H1 (cell line): Measurements from ENCODE around the gene PTPN13. TPM values are rescaled to one million over a fixed set of nuclear protein-coding genes. Genes with fewer than 3 reads are reported as not detected.

ENCODE experiments used
- CTCF ChIA-PET: fragments of 300-600 bp; sonication (Branson Sonifier 250); formaldehyde crosslinking; loops from one replicate; lab custom pipeline; 2021; ENCODE audit not compliant: partially characterized antibody; lab: Charles Lee
- POLR2A ChIA-PET: fragments of 300-600 bp; sonication (Branson Sonifier 250); formaldehyde crosslinking; loops from one replicate; lab custom pipeline; 2021; ENCODE audit warnings: inconsistent platforms; ENCODE audit not compliant: partially characterized antibody; lab: Charles Lee
- DNase-seq, 2 experiments: peaks; one replicate each; pipeline versions ENCODE4 v3.0.0 to v3.0.0-alpha.2; 2010 to 2022; ENCODE audit warnings: low spot score in 2 of 2, low read depth in 1 of 2, mixed read lengths in 1 of 2
- FAIRE-seq: peaks from 2 replicates; lab custom pipeline; 2011; peaks lifted over from hg19 to GRCh38; lab: Jason Lieb, UNC
- H2AFZ ChIP-seq: 2 replicates; pipeline ENCODE4 v1.8.1; 2012; ENCODE audit warnings: low read length, inconsistent platforms
- H2AK5ac ChIP-seq: 2 replicates; pipeline ENCODE4 v1.6.1; 2013; ENCODE audit warnings: low read depth, low read length
- H2BK120ac ChIP-seq: replicated peaks from 2 replicates; pipeline ENCODE3; 2013; ENCODE audit warnings: low read depth, low read length, inconsistent platforms
- H2BK12ac ChIP-seq: 2 replicates; pipeline ENCODE4 v1.6.1; 2013; ENCODE audit warnings: low read depth, low read length
- H2BK15ac ChIP-seq: 2 replicates; pipeline ENCODE4 v1.6.1; 2013; ENCODE audit warnings: low read length
- H2BK20ac ChIP-seq: 2 replicates; pipeline ENCODE4 v1.6.1; 2013; ENCODE audit warnings: low read length
- H2BK5ac ChIP-seq: 2 replicates; pipeline ENCODE4 v1.6.1; 2013; ENCODE audit warnings: low read depth, low read length
- H3K14ac ChIP-seq: 2 replicates; pipeline ENCODE4 v1.6.1; 2013; ENCODE audit warnings: inconsistent platforms; ENCODE audit not compliant: insufficient read length
- H3K18ac ChIP-seq: 2 replicates; pipeline ENCODE4 v1.6.1; 2013; ENCODE audit warnings: low read length; ENCODE audit errors: extremely low read depth
- H3K23ac ChIP-seq: 2 replicates; pipeline ENCODE4 v1.6.1; 2013; ENCODE audit warnings: inconsistent platforms; ENCODE audit not compliant: insufficient read length
- H3K23me2 ChIP-seq: 2 replicates; pipeline ENCODE4 v1.6.1; 2013; ENCODE audit warnings: low read depth, low read length
- H3K27ac ChIP-seq: 2 replicates; pipeline ENCODE4 v1.6.1; 2011; ENCODE audit warnings: low read depth, low read length, inconsistent platforms
- H3K27me3 ChIP-seq, 4 experiments: replicated peaks in 1 of 4; 1 replicate in 1 of 4; 2 replicates in 3 of 4; pipeline versions ENCODE4 v1.6.1 to v1.8.1; 2011 to 2013; ENCODE audit warnings: low read length in 3 of 4, mild to moderate bottlenecking in 3 of 4, inconsistent platforms in 2 of 4, mixed read lengths in 2 of 4, moderate library complexity in 1 of 4; ENCODE audit not compliant: control insufficient read depth in 3 of 4, insufficient read depth in 3 of 4; ENCODE audit errors: extremely low read depth in 1 of 4
- H3K36me3 ChIP-seq, 4 experiments: 2 replicates each; pipeline versions ENCODE4 v1.6.1 to v1.8.1; 2011 to 2013; ENCODE audit warnings: mild to moderate bottlenecking in 4 of 4, low read length in 3 of 4, moderate library complexity in 2 of 4, control low read depth in 1 of 4, inconsistent platforms in 1 of 4; ENCODE audit not compliant: insufficient read depth in 4 of 4, control insufficient read depth in 2 of 4
- H3K4ac ChIP-seq: replicated peaks from 2 replicates; pipeline ENCODE3; 2013; ENCODE audit warnings: low read length, low read depth, mixed read lengths, inconsistent platforms; ENCODE audit not compliant: insufficient read length
- H3K4me1 ChIP-seq, 4 experiments: replicated peaks in 1 of 4; 1 replicate in 1 of 4; 2 replicates in 3 of 4; pipeline versions ENCODE4 v1.6.1 to v1.8.1; 2011 to 2013; ENCODE audit warnings: low read length in 3 of 4, inconsistent platforms in 2 of 4, mixed read lengths in 1 of 4; ENCODE audit not compliant: insufficient read depth in 4 of 4, control insufficient read depth in 3 of 4
- H3K4me2 ChIP-seq, 2 experiments: 2 replicates each; pipeline versions ENCODE4 v1.6.1 to v1.8.1; 2011 to 2013; ENCODE audit warnings: low read depth in 2 of 2, low read length in 2 of 2, control low read depth in 1 of 2, inconsistent platforms in 1 of 2, mild to moderate bottlenecking in 1 of 2; ENCODE audit not compliant: insufficient read depth in 1 of 2
- H3K4me3 ChIP-seq, 4 experiments: fragments of 200-600, 300-600 bp in 1 of 4; sonication (generic), shearing (Covaris generic), sonication (Bioruptor Twin) in 1 of 4; 2 replicates each; pipeline versions ENCODE4 v1.5.1 to v1.8.1; 2011 to 2016; ENCODE audit warnings: low read length in 4 of 4, low read depth in 3 of 4, control low read depth in 2 of 4, inconsistent platforms in 2 of 4, mild to moderate bottlenecking in 2 of 4, mixed read lengths in 1 of 4, moderate library complexity in 1 of 4; ENCODE audit not compliant: insufficient read depth in 2 of 4; ENCODE audit errors: extremely low read depth in 1 of 4
- H3K56ac ChIP-seq: replicated peaks from 2 replicates; pipeline ENCODE3; 2013; ENCODE audit warnings: low read depth, mild to moderate bottlenecking, mixed read lengths, low read length, inconsistent platforms; ENCODE audit not compliant: insufficient read length
- H3K79me1 ChIP-seq: 2 replicates; pipeline ENCODE4 v1.6.1; 2013; ENCODE audit warnings: low read depth, low read length, control low read depth
- H3K79me2 ChIP-seq, 2 experiments: 2 replicates each; pipeline versions ENCODE4 v1.6.1 to v1.8.1; 2012 to 2013; ENCODE audit warnings: low read length in 2 of 2, mild to moderate bottlenecking in 2 of 2, inconsistent platforms in 1 of 2; ENCODE audit not compliant: insufficient read depth in 2 of 2, control insufficient read depth in 1 of 2
- H3K9ac ChIP-seq, 4 experiments: replicated peaks in 1 of 4; 1 replicate in 1 of 4; 2 replicates in 3 of 4; pipeline versions ENCODE4 v1.6.1 to v1.8.1; 2011 to 2013; ENCODE audit warnings: low read depth in 3 of 4, low read length in 3 of 4, control low read depth in 2 of 4, mild to moderate bottlenecking in 2 of 4, moderate library complexity in 2 of 4, inconsistent platforms in 1 of 4; ENCODE audit errors: extremely low read depth in 1 of 4
- H3K9me3 ChIP-seq, 2 experiments: 2 replicates each; pipeline versions ENCODE4 v1.6.1 to v1.8.1; 2012 to 2013; ENCODE audit warnings: mild to moderate bottlenecking in 2 of 2, moderate library complexity in 2 of 2, control low read depth in 1 of 2, inconsistent platforms in 1 of 2, low read depth in 1 of 2, low read length in 1 of 2, mixed read lengths in 1 of 2; ENCODE audit not compliant: insufficient read depth in 2 of 2
- H4K20me1 ChIP-seq, 2 experiments: replicated peaks in 1 of 2; 2 replicates each; pipeline versions ENCODE3 to v1.8.1; 2011 to 2013; ENCODE audit warnings: inconsistent platforms in 2 of 2, low read length in 2 of 2, mild to moderate bottlenecking in 1 of 2; ENCODE audit not compliant: insufficient read depth in 2 of 2, control insufficient read depth in 1 of 2
- H4K5ac ChIP-seq: 2 replicates; pipeline ENCODE4 v1.6.1; 2013; ENCODE audit warnings: low read length, low read depth, mixed read lengths, inconsistent platforms; ENCODE audit not compliant: insufficient read length
- H4K8ac ChIP-seq: 2 replicates; pipeline ENCODE4 v1.8.0; 2013; ENCODE audit warnings: mild to moderate bottlenecking, moderate library complexity, low read length, inconsistent platforms; ENCODE audit not compliant: insufficient read depth; ENCODE audit errors: extremely low read depth
- H4K91ac ChIP-seq: replicated peaks from 2 replicates; pipeline ENCODE3; 2013; ENCODE audit warnings: low read length, mixed read lengths, inconsistent platforms; ENCODE audit not compliant: insufficient read length
- CEBPB ChIP-seq: IDR thresholded peaks from 2 replicates; pipeline ENCODE4 v1.6.1; 2012; ENCODE audit warnings: low read depth, low read length
- CHD1 ChIP-seq: IDR thresholded peaks from 2 replicates; pipeline ENCODE4 v1.6.1; 2012; ENCODE audit warnings: low read depth, low read length, improper control_type of control experiment
- EGR1 ChIP-seq: IDR thresholded peaks from 2 replicates; pipeline ENCODE4 v1.6.1; 2011; ENCODE audit warnings: low read depth, low read length, borderline replicate concordance
- GTF2F1 ChIP-seq: IDR thresholded peaks from 2 replicates; pipeline ENCODE4 v1.6.1; 2012; ENCODE audit warnings: low read depth, low read length, improper control_type of control experiment, borderline replicate concordance
- KDM4A ChIP-seq: IDR thresholded peaks from one replicate; pipeline ENCODE4 v1.7.1; 2012; ENCODE audit warnings: low read depth, mild to moderate bottlenecking, moderate library complexity, low read length, inconsistent platforms; ENCODE audit not compliant: severe bottlenecking
- PHF8 ChIP-seq: fragments of 200-600 bp; sonication (generic); conservative IDR thresholded peaks from 2 replicates; pipeline ENCODE4 v1.7.1; 2012; ENCODE audit warnings: low read depth, mild to moderate bottlenecking, inconsistent platforms, low read length, moderate library complexity
- RBBP5 ChIP-seq: IDR thresholded peaks from 2 replicates; pipeline ENCODE4 v1.7.1; 2012; ENCODE audit warnings: low read depth, mild to moderate bottlenecking, inconsistent platforms, low read length, moderate library complexity, borderline replicate concordance
- SP4 ChIP-seq: IDR thresholded peaks from 2 replicates; pipeline ENCODE4 v1.6.1; 2012; ENCODE audit warnings: low read length, inconsistent platforms
- TEAD4 ChIP-seq: IDR thresholded peaks from 2 replicates; pipeline ENCODE4 v1.6.1; 2012; ENCODE audit warnings: low read depth, low read length, inconsistent platforms, mixed read lengths
- WGBS, 2 experiments: shearing (Covaris generic) in 1 of 2; methylation state at CpG; one replicate each; pipeline versions ENCODE4 v1.1.6 to v1.1.7; 2013 to 2015; ENCODE audit warnings: low lambda C conversion rate in 2 of 2, mixed read lengths in 2 of 2, inconsistent platforms in 1 of 2, low coverage in 1 of 2, missing lambda C conversion rate in 1 of 2; ENCODE audit not compliant: insufficient replicate concordance in 2 of 2, insufficient coverage in 1 of 2, insufficient read length in 1 of 2; ENCODE audit errors: extremely low coverage in 1 of 2, missing lambda C conversion rate in 1 of 2; 5-methylcytosine and 5-hydroxymethylcytosine counted together
- polyA plus RNA-seq, 7 experiments: library from polyadenylated mRNA; depleted of rRNA in 3 of 7; stranded (reverse) in 5 of 7; unstranded in 2 of 7; fragments of >200 nt in 5 of 7; fragments of 200-250 nt in 2 of 7; gene quantifications; 1 replicate in 5 of 7; 2 replicates in 1 of 7; 4 replicates in 1 of 7; pipeline versions ENCODE4 v1.2.1 to v1.2.3, GENCODE V29; 2011 to 2013; ENCODE audit warnings: missing spikeins in 2 of 7, mixed read lengths in 2 of 7
- total RNA-seq: library from RNA; stranded (reverse); fragmentation: NEBNext Ultra II Directional; extraction: Animal tissue kit (Norgen Biotek cat#: 25700); gene quantifications from 2 replicates; pipeline ENCODE4 v1.2.1, GENCODE V29; 2021
- TF ChIP-seq, protein P1 (sequence below): IDR thresholded peaks from 2 replicates; pipeline ENCODE4 v1.6.1; 2011; ENCODE audit warnings: low read depth, mild to moderate bottlenecking, low read length; ENCODE audit not compliant: insufficient read depth
- TF ChIP-seq, protein P2 (sequence below), 3 experiments: IDR thresholded peaks; 1 replicate in 2 of 3; 2 replicates in 1 of 3; pipeline versions ENCODE4 v1.5.1 to v1.6.1; 2011; ENCODE audit warnings: low read length in 3 of 3, mild to moderate bottlenecking in 3 of 3, inconsistent platforms in 2 of 3, low read depth in 1 of 3, moderate library complexity in 1 of 3; ENCODE audit not compliant: insufficient read depth in 1 of 3; ENCODE audit errors: control extremely low read depth in 1 of 3

PTPN13 gene
- total and polyA plus RNA-seq, 2 of the 8 experiments (the other 6 are each of a cell fraction or from before 2014, with no cell fraction given) = 12.7 to 57.9 TPM

DNA sequence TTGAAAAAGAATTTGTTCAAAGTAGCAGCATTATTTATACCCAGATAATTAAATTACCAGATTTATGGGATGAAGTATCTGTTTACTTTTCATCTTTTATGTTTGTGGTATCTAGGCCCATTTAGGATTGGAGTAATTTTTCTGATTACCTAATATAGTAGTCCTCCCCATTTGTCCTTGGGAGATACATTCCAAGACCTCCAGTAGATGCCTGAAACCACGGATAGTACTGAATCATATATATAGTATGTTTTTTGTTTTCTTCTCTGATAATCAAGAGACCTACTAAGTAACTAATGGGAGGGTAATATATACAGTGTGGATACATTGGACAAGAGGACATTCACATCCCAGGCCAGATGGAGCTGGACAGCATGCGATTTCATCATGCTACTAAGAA is 30.7 kb upstream of the PTPN13 start:
- Histone ChIP-seq H3K14ac (no peak overlapping the region), H3K36me3 (no peaks in the 10 kb centered on the region), H2AFZ (no peak overlapping the region), H3K4ac (no peak overlapping the region), H2AK5ac (no peak overlapping the region), H3K4me3 (no peak overlapping the region), H4K5ac (no peak overlapping the region), H2BK15ac (no peak overlapping the region), H3K79me2 (no peaks in the 10 kb centered on the region), H3K27ac (no peak overlapping the region), H3K23me2 (no peaks in the 10 kb centered on the region; the same call in 1 of the 2 replicates), H2BK12ac (no peak overlapping the region), H3K9ac (no peak overlapping the region), H3K56ac (no peak overlapping the region), H2BK120ac (no peak overlapping the region), H3K79me1 (no peaks in the 10 kb centered on the region), H4K20me1 (no peaks in the 10 kb centered on the region), H3K9me3 (no peaks in the 10 kb centered on the region), H3K27me3 (no peaks in the 10 kb centered on the region), H2BK5ac (no peak overlapping the region), H4K91ac (no peak overlapping the region), H3K4me2 (no peak overlapping the region), H3K4me1 (0 out of 7 replicates have a peak, but pooled peaks cover 0 to 2% (median 0%) of the 10 kb centered on the region in 4 experiments), H2BK20ac (no peak overlapping the region), H3K23ac (no peak overlapping the region), H3K18ac (no peak overlapping the region), H4K8ac (no peak overlapping the region)
- no peak for DNase-seq
- ChIA-PET CTCF (interaction anchor here (0.8 to 0.9 kb wide), 2 partner anchors 20 to 30 kb away, joined by 3 to 4 read pairs; partner anchors contain the start of gene PTPN13), POLR2A (interaction anchor here (1.0 kb wide), 1 partner anchor 19 kb away, joined by 3 read pairs; no protein-coding TSS in a partner anchor)
- WGBS, 2 experiments = 90% methylated on average over 2 of the region's 2 CpGs; no CpG with 5 or more reads in 1 of the 2 experiments
- no peak for FAIRE-seq
- TF ChIP-seq PHF8 = no peak
- TF ChIP-seq, protein P1, sequence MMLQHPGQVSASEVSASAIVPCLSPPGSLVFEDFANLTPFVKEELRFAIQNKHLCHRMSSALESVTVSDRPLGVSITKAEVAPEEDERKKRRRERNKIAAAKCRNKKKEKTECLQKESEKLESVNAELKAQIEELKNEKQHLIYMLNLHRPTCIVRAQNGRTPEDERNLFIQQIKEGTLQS = no peak
- TF ChIP-seq CEBPB = no peak
- TF ChIP-seq, protein P2, sequence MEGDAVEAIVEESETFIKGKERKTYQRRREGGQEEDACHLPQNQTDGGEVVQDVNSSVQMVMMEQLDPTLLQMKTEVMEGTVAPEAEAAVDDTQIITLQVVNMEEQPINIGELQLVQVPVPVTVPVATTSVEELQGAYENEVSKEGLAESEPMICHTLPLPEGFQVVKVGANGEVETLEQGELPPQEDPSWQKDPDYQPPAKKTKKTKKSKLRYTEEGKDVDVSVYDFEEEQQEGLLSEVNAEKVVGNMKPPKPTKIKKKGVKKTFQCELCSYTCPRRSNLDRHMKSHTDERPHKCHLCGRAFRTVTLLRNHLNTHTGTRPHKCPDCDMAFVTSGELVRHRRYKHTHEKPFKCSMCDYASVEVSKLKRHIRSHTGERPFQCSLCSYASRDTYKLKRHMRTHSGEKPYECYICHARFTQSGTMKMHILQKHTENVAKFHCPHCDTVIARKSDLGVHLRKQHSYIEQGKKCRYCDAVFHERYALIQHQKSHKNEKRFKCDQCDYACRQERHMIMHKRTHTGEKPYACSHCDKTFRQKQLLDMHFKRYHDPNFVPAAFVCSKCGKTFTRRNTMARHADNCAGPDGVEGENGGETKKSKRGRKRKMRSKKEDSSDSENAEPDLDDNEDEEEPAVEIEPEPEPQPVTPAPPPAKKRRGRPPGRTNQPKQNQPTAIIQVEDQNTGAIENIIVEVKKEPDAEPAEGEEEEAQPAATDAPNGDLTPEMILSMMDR (IDR thresholded peaks at IDR 0.05; ENCODE audit: control extremely low read depth in 1 of 3, insufficient read depth in 1 of 3, low read depth in 1 of 3, low read length in 3 of 3) = no peak
- no peak for TF ChIP-seq SP4
- no peak for TF ChIP-seq CHD1
- no peak for TF ChIP-seq KDM4A
- TF ChIP-seq TEAD4 = no peak
- no peak for TF ChIP-seq GTF2F1
- TF ChIP-seq EGR1 = no peak
- TF ChIP-seq RBBP5 = no peak
